Prostate gland (tissue), 2 donors: ENCODE data around the gene ARHGAP24.

Experiments used
- CTCF ChIP-seq, 4 experiments: fragments of 200-600 bp in 2 of 4; fragments of 450-650 bp in 2 of 4; sonication (generic) in 2 of 4; IDR thresholded peaks; 1 replicate in 3 of 4; 2 replicates in 1 of 4; pipeline ENCODE4 v1.5.1; 2016 to 2019; ENCODE audit warnings: antibody characterized with exemption in 4 of 4, mild to moderate bottlenecking in 2 of 4, moderate library complexity in 2 of 4
- POLR2A ChIP-seq: fragments of 450-650 bp; IDR thresholded peaks from one replicate; pipeline ENCODE4 v1.6.1; 2016; ENCODE audit warnings: antibody characterized with exemption, mild to moderate bottlenecking
- POLR2AphosphoS5 ChIP-seq: sonication (generic); formaldehyde crosslinking; IDR thresholded peaks from one replicate; pipeline ENCODE4 v1.6.1; 2017; ENCODE audit warnings: antibody characterized with exemption

GRCh38 chr4:85823295-85823694 lies 348.3 kb downstream of the ARHGAP24 start:
- TF ChIP-seq CTCF (IDR thresholded peaks at IDR 0.05) (no peak), POLR2A (no peak), POLR2AphosphoS5 (no peak)
